M059J (cell line): ENCODE data around the gene LRRC30. TPM values are rescaled to one million over a fixed set of nuclear protein-coding genes. Genes with fewer than 3 reads are reported as not detected.

Experiments
- DNase-seq: peaks from one replicate; pipeline ENCODE4 v3.0.0-alpha.2; 2012; ENCODE audit warnings: low read depth
- total RNA-seq: library from RNA; depleted of rRNA; stranded (reverse); fragments of >200 nt; shearing (Covaris generic); gene quantifications from 2 replicates; pipeline ENCODE4 v1.2.3, GENCODE V29; 2014; rRNA removed

Gene LRRC30
- total RNA-seq, 1 experiment from 2014 or later = not detected

DNA sequence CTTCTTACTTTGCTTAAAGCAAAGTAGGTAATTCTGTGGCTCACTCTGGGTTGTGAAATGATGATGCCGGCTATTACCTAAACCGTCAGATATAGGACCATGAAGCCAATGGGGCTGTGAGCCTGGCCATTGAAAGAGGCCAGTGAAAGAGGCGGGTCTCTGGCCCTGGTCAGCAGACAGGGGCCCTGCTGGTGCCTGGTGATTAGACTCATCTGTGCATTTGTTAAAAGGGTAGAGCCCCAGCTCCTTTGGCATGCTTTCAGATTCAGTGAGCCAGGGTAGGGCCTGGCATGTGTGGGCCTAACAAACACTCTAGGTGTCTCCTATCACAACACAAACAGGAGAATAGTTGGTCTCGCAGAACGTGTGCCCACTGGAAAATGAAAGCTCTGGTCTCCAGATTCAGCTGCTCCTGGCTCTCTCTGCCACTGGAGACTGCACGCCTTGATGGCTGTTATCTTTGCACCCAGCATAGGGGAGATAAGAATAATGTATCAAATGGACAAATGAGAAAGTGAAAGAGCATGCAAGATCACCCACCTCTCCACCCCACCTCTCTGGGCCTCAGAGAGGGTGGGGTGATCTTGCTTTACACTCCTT, 6.9 kb downstream of the LRRC30 start:
- no peak for DNase-seq

- DNase-seq = no peak
These were observed 12.0 kb downstream of the LRRC30 start for GRCh38 chr18:7242926-7243325.

- no peak for DNase-seq
These were observed 18.0 kb downstream of the LRRC30 start for GRCh38 chr18:7248877-7249276.

GRCh38 chr18:7254163-7254562, 23.3 kb downstream of the LRRC30 start:
- no peak for DNase-seq

DNA sequence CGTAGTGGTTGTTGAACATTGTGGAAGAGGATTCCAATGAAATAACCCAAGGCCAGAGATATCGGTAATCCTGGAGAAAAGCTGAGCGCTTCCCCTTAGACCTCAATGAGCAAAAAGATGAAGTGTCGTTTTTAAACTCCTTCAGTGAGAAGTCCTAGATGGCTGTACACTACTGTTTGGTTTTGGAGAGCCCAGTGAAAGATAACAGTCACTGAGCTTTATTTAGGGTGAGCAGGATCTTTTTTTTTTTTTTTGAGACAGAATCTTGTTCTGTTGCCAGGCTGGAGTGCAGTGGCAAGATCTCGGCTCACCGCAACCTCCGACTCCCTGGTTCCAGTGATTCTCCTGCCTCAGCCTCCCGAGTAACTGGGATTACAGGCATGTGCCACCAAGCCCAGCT, 24.2 kb downstream of the LRRC30 start:
- no peak for DNase-seq

DNA sequence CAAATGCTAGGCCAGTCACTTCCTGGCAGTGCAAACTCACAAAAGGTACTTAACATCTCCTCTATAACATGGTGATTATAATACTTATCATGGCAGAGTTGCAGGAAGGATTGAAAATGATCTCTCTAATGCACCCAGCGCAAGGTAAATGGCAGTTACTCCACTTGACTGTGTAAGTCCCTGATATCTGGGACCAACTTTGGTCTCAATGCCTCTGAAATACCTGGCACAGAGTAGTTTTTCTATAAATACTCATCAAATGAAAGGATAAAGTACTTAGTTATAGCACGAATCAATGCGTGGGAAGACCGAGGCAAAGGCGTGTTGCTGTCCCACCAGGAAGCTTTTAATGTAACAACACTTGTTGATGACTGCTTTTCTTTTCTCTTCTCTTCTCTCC, 24.8 kb downstream of the LRRC30 start:
- no peak for DNase-seq

DNA sequence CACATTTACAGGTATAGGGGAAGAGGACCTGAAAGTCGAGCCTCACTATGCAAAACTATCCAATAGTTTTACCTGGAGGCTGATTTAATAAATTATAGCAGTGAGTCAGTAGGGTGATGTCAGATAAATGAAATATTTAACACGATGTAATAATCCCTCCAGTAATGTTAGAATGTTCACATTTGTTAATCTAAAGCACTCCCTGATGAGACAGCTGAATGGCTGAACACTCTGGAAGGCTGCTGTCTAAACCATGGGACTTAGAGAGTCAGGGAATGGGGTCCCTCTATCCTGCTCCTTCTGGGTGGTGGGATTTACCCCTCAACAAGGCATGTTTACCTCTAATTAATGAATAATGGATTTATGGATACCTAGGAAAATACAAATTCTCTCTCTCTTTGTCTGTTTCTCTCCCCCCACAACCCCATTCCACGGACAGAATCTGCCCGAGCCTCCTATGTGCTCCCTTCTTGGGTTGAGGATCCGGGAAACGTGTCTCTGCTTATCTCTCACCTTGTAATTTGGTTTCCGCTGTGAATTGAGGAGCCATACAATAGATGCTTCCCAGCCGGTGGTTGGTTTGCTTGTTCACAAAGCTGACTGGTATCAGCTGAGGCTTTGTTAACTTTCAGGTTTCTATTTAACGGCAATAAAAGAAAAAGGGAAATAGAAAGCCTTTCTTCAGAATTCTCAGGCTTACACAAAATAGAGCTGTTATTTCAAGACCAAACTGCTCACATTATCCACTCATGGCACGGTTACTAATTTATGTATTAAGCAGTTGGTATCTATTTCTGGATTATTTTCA, 25.9 kb downstream of the LRRC30 start:
- no peak for DNase-seq

DNA sequence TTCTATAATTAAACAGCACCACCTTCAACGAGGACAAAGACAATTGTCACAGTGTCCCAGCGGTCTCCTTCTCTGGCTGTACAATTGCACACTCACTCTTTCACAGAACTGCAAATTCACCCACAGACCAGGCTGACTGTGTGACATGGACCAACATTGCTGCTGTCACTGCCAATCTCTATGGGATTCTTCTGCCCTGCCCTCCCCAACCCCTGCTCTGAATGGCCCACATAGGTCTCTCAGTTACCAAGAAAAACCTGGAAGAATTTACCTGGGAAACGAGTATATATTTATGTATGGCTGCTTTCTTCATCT, 26.5 kb downstream of the LRRC30 start:
- DNase-seq = no peak

DNA sequence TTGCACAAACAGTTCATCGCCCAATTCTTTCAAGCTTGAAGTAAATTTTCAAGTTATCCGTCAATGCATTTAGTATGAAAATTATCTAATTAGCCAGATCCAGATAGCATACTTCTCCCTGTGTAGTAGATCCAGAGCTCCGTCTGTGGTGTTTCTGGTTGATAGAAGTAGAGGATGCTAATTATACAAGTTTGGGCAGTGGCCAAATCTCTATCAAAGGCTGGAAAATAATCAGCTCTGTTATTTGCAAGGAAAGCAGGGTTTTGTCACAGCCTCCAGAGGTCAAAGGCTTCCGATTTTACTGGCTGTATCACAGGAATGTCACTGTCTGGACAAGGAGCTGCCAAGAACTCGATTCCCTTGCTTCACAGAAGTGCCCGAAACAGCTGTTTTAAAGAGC, 28.6 kb downstream of the LRRC30 start:
- no peak for DNase-seq

DNA sequence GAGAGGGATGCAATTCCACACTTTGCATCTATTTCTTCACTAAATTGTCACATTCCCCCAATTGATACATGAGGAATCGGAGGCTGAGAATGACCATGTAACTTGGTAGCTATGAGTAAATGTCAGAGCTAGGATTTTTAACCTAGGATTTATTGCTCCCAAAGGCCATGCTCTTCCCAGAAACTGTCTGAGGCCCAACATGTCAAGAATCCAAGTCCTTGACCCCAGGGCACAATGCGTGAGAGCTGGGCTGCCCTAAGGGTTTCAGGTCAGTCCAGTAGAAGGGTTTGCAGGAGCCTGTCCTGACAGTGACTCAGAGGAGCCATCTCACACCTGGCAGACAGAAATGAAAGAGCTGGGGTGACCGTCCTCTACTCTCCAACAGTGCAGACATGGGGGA, 30.3 kb downstream of the LRRC30 start:
- DNase-seq = no peak

- no peak for DNase-seq
These were observed 37.1 kb downstream of the LRRC30 start for GRCh38 chr18:7267973-7268372.

- DNase-seq = no peak
These were observed 39.1 kb downstream of the LRRC30 start for GRCh38 chr18:7269942-7270341.

DNA sequence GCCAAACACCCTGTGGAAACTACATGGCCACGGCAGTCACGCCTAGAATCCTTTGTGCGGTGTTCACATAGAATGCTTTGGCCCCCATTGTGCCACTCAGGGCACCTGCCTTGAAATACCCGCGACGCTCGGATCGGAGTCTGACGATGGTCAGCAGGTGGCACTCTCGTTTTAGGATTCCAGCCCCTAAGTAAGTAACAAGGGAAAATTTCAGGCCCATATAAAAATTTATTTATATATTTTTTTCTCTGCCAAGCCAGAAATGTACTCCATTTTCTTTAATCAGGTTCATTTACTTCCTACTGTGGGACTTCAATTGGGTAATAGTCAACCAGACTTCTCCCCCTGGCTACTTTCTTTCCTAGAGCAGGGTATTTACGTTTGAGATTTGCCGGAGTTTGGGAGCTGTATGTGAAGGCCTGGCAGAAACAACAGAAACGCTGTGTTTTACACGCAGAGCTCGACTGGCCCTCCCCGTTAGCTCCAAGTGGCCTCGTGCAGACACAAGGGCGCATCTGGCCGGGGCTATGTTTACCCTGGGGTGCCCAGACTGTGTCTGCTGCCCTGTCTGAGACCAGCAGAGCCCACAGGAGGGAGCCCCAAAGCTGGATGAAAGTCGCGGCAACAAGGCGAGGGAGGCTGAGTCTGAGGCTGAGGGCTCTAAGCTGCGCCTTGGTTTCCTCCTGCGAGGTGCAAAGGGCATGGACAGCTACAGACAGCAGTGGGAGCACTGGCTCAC, 41.6 kb downstream of the LRRC30 start:
- DNase-seq = peak; percentile 55

DNA sequence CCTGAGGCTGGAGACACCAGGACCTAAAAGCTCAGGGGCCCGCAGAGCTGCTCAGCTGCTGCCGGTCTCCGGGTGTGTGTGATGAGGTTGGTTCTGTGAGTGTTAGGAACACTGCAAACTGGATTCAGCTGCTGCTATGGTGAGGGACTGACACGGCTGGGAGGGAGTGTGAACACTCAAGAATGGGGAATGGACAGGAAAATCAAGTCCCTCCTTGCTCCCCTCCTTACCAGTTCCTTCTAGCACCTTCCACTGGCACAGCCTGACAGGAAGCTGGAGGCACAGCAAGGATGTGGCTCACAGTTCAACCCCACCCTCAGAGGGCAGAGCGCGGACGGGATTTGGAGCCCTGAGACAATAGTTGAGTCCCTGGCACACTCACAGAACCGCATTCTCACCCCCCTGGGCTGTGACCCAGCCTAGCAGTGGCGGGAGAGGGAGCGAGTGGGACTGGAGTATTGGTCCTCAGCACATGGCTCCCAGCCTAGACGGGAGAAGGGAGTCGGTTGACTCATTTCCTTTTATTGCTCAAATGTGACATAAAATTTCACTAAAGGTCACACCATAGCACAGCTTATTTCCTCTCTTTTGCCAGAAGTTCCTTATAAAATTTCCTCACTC, 42.5 kb downstream of the LRRC30 start:
- DNase-seq = peak; percentile 84

DNA sequence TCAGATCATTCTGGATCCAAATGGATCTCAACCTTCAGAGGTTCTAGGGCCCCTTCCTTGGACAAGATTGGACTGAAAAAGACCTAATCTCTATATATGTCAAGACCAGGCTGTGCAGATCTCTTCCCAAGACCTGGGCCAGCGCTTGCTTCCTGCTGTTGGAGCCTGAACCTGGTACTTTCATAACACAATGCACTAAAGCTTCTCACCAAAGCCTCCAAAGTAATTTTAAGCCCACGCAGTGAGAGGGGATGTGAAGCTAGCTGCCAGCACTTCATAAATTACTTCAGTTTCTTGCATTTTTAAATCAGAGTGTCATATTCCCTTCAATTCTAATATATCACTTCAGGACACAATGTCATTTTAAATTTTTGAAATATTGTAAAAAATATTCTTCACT, 50.7 kb downstream of the LRRC30 start:
- no peak for DNase-seq

Other genes with a start within 250 kb of the LRRC30 start
- 0.39 and 1.6 TPM in 2 replicates for gene LAMA1, start 113.3 kb upstream of the LRRC30 start, total RNA-seq